Liver (tissue), 9 donors: Measurements from ENCODE around the gene EMX2. TPM values are rescaled to one million over a fixed set of nuclear protein-coding genes. Genes with fewer than 3 reads are reported as not detected.

ENCODE experiments used
- DNase-seq: peaks from one replicate; pipeline ENCODE4 v3.0.0-alpha.2; 2017; ENCODE audit warnings: low spot score
- H3K27ac ChIP-seq, 2 donors: one replicate each; pipeline ENCODE4 v1.7.0; 2013; ENCODE audit warnings: inconsistent platforms in 2 of 2, low read length in 2 of 2, control low read depth in 1 of 2, low read depth in 1 of 2, mild to moderate bottlenecking in 1 of 2
- H3K27me3 ChIP-seq, 4 donors: one replicate each; pipeline versions ENCODE4 v1.6.1 to v1.7.0; 2013; ENCODE audit warnings: low read length in 3 of 4, inconsistent platforms in 1 of 4, mild to moderate bottlenecking in 1 of 4, moderate library complexity in 1 of 4; ENCODE audit not compliant: control insufficient read depth in 4 of 4, insufficient read depth in 4 of 4
- H3K36me3 ChIP-seq, 4 donors: one replicate each; pipeline versions ENCODE4 v1.6.1 to v1.7.0; 2013; ENCODE audit warnings: low read length in 3 of 4, mild to moderate bottlenecking in 3 of 4, low read depth in 1 of 4, moderate library complexity in 1 of 4; ENCODE audit not compliant: control insufficient read depth in 4 of 4, insufficient read depth in 3 of 4
- H3K4me1 ChIP-seq, 4 donors: one replicate each; pipeline versions ENCODE4 v1.6.1 to v1.7.0; 2013; ENCODE audit warnings: low read length in 3 of 4, mild to moderate bottlenecking in 3 of 4, moderate library complexity in 1 of 4; ENCODE audit not compliant: control insufficient read depth in 4 of 4, insufficient read depth in 4 of 4
- H3K4me3 ChIP-seq, 3 donors: one replicate each; pipeline versions ENCODE4 v1.6.1 to v1.7.0; 2013; ENCODE audit warnings: low read length in 3 of 3, control low read depth in 1 of 3, low read depth in 1 of 3, mild to moderate bottlenecking in 1 of 3
- H3K9ac ChIP-seq, 2 donors: one replicate each; pipeline ENCODE4 v1.7.0; 2013; ENCODE audit warnings: low read length in 2 of 2, mild to moderate bottlenecking in 2 of 2, moderate library complexity in 2 of 2, control low read depth in 1 of 2, low read depth in 1 of 2
- H3K9me3 ChIP-seq, 4 donors: one replicate each; pipeline versions ENCODE4 v1.6.1 to v1.7.0; 2013; ENCODE audit warnings: low read length in 3 of 4; ENCODE audit not compliant: control insufficient read depth in 4 of 4
- EGR1 ChIP-seq, 2 donors: IDR thresholded peaks; 2 replicates each; pipeline ENCODE4 v1.6.1; 2016 to 2018; ENCODE audit warnings: antibody characterized with exemption in 2 of 2, low read depth in 2 of 2
- FOXA1 ChIP-seq: IDR thresholded peaks from 2 replicates; pipeline ENCODE4 v1.6.1; 2016; ENCODE audit warnings: antibody characterized with exemption
- FOXA2 ChIP-seq: IDR thresholded peaks from 2 replicates; pipeline ENCODE4 v1.6.1; 2016; ENCODE audit warnings: antibody characterized with exemption
- HNF4A ChIP-seq, 2 donors: conservative IDR thresholded peaks; 2 replicates each; pipeline ENCODE4 v1.6.1; 2016; ENCODE audit warnings: antibody characterized with exemption in 2 of 2, mild to moderate bottlenecking in 2 of 2
- JUND ChIP-seq, 2 donors: IDR thresholded peaks; 2 replicates each; pipeline ENCODE4 v1.6.1; 2016; ENCODE audit warnings: antibody characterized with exemption in 2 of 2
- RAD21 ChIP-seq, 2 donors: IDR thresholded peaks; 2 replicates each; pipeline ENCODE4 v1.6.1; 2016; ENCODE audit warnings: antibody characterized with exemption in 2 of 2, mild to moderate bottlenecking in 2 of 2
- RXRA ChIP-seq, 2 donors: IDR thresholded peaks; 2 replicates each; pipeline ENCODE4 v1.6.1; 2017 to 2018; ENCODE audit warnings: antibody characterized with exemption in 2 of 2, mild to moderate bottlenecking in 1 of 2
- TAF1 ChIP-seq: conservative IDR thresholded peaks from 2 replicates; pipeline ENCODE4 v1.6.1; 2016; ENCODE audit warnings: antibody characterized with exemption, mild to moderate bottlenecking
- YY1 ChIP-seq: IDR thresholded peaks from 2 replicates; pipeline ENCODE4 v1.6.1; 2016; ENCODE audit warnings: antibody characterized with exemption, mild to moderate bottlenecking
- WGBS: extraction: QIAGEN DNeasy Blood & Tissue Kit; methylation state at CpG from one replicate; pipeline ENCODE4 v1.1.7; 2013; 5-methylcytosine and 5-hydroxymethylcytosine counted together
- polyA plus RNA-seq, 2 donors: library from polyadenylated mRNA; stranded (reverse) in 1 of 2; unstranded in 1 of 2; fragments of 200-250 nt in 1 of 2; fragments of >200 nt in 1 of 2; fragmentation: Nextera tagmentation in 1 of 2; extraction: Ambion mirVana in 1 of 2; gene quantifications; one replicate each; pipeline versions ENCODE4 v1.2.1 to v1.2.3, GENCODE V29; 2013 to 2015
- total RNA-seq, 2 donors: library from RNA; depleted of rRNA; stranded (reverse); fragments of >200 nt; gene quantifications; one replicate each; pipeline ENCODE4 v1.2.3, GENCODE V29; 2014
- TF ChIP-seq, protein P1 (sequence below): IDR thresholded peaks from 2 replicates; pipeline ENCODE4 v1.6.1; 2016; ENCODE audit warnings: antibody characterized with exemption, mild to moderate bottlenecking
- TF ChIP-seq, protein P2 (sequence below): IDR thresholded peaks from 2 replicates; pipeline ENCODE4 v1.6.1; 2016; ENCODE audit warnings: antibody characterized with exemption
- TF ChIP-seq, protein P3 (sequence below): fragments of 150-350 bp; IDR thresholded peaks from 2 replicates; pipeline ENCODE4 v1.5.1; 2017; ENCODE audit warnings: improper control_type of control experiment, low read depth, low read length; ENCODE audit not compliant: missing input control
- donor health status: healthy.
- donor health status: healthy.
- donor health status: healthy.
- donor health status: healthy.
- donor health status: healthy.

EMX2 gene
- total and polyA plus RNA-seq, 4 donors: not detected

DNA sequence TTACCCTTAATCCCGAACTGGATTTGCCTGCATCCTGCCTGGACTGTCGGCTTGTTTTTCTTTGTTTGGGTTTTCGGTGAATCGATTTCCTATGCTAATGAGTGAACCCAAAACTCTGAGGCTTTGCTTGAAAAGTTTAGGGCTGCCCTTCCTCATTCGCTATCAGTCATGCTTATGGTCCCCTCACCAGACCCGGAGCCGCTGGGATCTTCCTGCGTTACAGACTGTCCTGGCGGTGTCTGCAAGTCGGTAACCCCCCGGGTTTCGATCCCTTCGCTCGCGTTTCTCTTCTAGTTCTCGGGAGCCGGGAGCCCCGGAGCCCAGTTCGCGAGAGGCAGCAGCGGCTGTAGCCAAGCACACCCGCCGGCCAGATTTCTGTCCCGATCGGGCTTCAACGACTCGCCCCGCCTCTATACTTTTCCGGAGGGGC is 2.2 kb downstream of the EMX2 start:
- 4% methylated on average over 29 of the region's 29 CpGs for WGBS
- TF ChIP-seq RXRA (IDR thresholded peaks at IDR 0.05): no peak
- no peak for TF ChIP-seq JUND (IDR thresholded peaks at IDR 0.05)
- TF ChIP-seq RAD21 (IDR thresholded peaks at IDR 0.05): no peak
- TF ChIP-seq FOXA1: no peak
- TF ChIP-seq FOXA2: no peak
- TF ChIP-seq, protein P1, sequence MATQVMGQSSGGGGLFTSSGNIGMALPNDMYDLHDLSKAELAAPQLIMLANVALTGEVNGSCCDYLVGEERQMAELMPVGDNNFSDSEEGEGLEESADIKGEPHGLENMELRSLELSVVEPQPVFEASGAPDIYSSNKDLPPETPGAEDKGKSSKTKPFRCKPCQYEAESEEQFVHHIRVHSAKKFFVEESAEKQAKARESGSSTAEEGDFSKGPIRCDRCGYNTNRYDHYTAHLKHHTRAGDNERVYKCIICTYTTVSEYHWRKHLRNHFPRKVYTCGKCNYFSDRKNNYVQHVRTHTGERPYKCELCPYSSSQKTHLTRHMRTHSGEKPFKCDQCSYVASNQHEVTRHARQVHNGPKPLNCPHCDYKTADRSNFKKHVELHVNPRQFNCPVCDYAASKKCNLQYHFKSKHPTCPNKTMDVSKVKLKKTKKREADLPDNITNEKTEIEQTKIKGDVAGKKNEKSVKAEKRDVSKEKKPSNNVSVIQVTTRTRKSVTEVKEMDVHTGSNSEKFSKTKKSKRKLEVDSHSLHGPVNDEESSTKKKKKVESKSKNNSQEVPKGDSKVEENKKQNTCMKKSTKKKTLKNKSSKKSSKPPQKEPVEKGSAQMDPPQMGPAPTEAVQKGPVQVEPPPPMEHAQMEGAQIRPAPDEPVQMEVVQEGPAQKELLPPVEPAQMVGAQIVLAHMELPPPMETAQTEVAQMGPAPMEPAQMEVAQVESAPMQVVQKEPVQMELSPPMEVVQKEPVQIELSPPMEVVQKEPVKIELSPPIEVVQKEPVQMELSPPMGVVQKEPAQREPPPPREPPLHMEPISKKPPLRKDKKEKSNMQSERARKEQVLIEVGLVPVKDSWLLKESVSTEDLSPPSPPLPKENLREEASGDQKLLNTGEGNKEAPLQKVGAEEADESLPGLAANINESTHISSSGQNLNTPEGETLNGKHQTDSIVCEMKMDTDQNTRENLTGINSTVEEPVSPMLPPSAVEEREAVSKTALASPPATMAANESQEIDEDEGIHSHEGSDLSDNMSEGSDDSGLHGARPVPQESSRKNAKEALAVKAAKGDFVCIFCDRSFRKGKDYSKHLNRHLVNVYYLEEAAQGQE: no peak
- TF ChIP-seq, protein P2, sequence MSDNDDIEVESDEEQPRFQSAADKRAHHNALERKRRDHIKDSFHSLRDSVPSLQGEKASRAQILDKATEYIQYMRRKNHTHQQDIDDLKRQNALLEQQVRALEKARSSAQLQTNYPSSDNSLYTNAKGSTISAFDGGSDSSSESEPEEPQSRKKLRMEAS: no peak
- no peaks in the 10 kb centered on the region for H3K36me3 ChIP-seq
- peaks cover 6 to 34% (median 18%) of the 10 kb centered on the region in 4 donors for H3K27me3 ChIP-seq
- peaks cover 20 to 42% (median 24%) of the 10 kb centered on the region in 4 donors for H3K4me1 ChIP-seq
- no peak overlapping the region for H3K27ac ChIP-seq
- DNase-seq: no peak
- H3K9ac ChIP-seq: no peak overlapping the region
- H3K4me3 ChIP-seq: peak overlapping the region in 2 of 3 donors; percentile 6 to 44
- no peaks in the 10 kb centered on the region for H3K9me3 ChIP-seq

DNA sequence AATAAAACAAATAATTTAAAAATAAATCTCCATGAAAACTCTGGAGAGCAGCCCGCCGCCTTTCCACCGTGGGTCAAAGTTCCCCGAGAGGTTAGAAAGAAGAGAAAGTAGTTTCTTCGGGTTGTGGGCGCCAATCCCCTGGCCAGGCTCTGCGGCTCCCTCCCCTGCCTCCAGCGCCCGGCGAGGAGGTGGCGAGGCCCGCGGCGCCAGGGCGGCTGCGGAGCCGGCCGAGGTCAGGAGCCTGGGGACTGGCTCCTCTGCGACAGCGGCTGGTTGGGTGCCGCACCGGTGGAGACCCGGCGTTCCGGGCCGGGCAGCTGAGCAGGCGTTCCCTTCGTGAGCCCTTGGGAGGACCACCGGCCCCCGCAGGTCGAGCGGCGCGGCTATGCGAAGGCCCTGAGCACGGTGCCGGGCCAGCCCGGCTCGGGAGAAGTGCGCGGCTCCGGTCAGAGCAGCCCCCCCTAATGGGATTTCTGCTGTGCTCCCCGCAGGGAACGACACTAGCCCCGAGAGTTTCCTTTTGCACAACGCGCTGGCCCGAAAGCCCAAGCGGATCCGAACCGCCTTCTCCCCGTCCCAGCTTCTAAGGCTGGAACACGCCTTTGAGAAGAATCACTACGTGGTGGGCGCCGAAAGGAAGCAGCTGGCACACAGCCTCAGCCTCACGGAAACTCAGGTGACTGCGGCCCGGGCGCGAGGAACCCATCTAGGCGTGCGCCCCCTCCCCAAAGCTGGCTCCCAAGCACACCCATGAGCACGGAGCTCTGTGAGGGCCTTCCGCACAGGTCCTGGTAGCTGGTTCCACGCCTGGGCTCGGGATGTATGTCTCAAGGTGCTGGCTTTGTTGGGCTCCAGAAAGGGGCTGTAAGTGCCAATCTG is 2.8 kb downstream of the EMX2 start:
- DNase-seq: no peak
- Histone ChIP-seq H3K9me3 (no peaks in the 10 kb centered on the region), H3K4me1 (peaks cover 20 to 41% (median 24%) of the 10 kb centered on the region in 4 donors), H3K36me3 (no peaks in the 10 kb centered on the region), H3K4me3 (peak overlapping the region in 1 of 3 donors; percentile 44), H3K9ac (no peak overlapping the region), H3K27me3 (peaks cover 6 to 40% (median 20%) of the 10 kb centered on the region in 4 donors), H3K27ac (no peak overlapping the region)
- WGBS: 4% methylated on average over 67 of the region's 67 CpGs
- no peak for TF ChIP-seq EGR1 (IDR thresholded peaks at IDR 0.05; ENCODE audit: low read depth in 2 of 2)
- TF ChIP-seq JUND (IDR thresholded peaks at IDR 0.05): no peak
- no peak for TF ChIP-seq RXRA (IDR thresholded peaks at IDR 0.05)
- TF ChIP-seq HNF4A (conservative IDR thresholded peaks at IDR 0.05): no peak
- TF ChIP-seq TAF1: no peak

DNA sequence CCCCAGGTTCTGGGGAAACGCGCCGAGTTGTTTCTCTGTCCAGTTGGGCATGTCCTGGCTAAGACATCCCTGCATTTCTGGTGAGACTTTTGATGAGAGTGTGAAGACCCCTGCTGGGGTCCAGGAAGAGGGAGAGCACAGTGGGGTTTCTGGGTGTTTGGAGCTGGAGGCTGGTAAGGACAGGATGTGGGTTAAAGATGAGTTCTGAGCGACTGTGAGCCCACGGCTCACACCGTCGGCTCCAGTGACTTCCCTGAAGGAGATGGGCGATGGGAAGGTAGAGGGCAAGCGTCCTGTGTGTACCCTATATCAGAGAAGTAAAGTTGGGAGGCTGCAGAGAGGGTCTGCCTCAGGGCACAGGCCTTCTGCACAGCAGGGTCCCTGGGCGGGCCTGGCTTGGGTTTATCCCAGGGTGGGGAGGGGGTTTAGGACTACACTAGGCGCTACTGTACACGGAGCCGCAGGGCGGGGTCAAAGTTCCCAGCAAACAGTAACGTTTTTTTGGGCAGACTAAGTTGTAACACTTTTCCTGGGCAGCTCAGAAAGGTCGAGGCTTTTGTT is 3.6 kb downstream of the EMX2 start:
- Histone ChIP-seq H3K9ac (no peak overlapping the region), H3K4me1 (peaks cover 20 to 41% (median 24%) of the 10 kb centered on the region in 4 donors), H3K27me3 (peaks cover 6 to 36% (median 17%) of the 10 kb centered on the region in 4 donors), H3K27ac (no peak overlapping the region), H3K4me3 (no peak overlapping the region), H3K9me3 (no peaks in the 10 kb centered on the region), H3K36me3 (no peaks in the 10 kb centered on the region)
- WGBS: 7% methylated on average over 16 of the region's 16 CpGs
- no peak for DNase-seq
- TF ChIP-seq YY1 (no peak), FOXA2 (no peak)
- TF ChIP-seq, protein P3, sequence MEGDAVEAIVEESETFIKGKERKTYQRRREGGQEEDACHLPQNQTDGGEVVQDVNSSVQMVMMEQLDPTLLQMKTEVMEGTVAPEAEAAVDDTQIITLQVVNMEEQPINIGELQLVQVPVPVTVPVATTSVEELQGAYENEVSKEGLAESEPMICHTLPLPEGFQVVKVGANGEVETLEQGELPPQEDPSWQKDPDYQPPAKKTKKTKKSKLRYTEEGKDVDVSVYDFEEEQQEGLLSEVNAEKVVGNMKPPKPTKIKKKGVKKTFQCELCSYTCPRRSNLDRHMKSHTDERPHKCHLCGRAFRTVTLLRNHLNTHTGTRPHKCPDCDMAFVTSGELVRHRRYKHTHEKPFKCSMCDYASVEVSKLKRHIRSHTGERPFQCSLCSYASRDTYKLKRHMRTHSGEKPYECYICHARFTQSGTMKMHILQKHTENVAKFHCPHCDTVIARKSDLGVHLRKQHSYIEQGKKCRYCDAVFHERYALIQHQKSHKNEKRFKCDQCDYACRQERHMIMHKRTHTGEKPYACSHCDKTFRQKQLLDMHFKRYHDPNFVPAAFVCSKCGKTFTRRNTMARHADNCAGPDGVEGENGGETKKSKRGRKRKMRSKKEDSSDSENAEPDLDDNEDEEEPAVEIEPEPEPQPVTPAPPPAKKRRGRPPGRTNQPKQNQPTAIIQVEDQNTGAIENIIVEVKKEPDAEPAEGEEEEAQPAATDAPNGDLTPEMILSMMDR: no peak
